ENCODE data around the gene SIGLEC12.

The SIGLEC12 gene

DNA sequence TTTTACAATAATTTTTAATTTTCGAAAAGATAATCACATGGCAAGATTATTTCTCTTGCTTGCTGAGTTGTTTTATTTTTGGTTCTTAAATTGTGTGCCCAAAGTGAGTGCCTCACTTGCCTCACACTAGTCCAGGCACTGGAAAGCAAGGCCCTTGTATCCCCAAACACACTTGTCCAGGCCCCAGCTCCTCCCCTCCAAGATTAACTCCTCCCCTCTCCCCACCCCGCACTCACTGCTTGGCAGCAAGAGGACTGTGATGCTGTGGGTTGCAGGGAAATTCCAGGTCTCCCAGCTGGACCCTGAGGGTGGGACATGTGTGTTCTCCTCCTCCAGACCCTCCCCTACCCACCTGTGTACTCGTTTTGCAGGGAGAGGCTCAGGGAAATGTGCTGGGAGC, 3.9 kb downstream of the SIGLEC12 start:
- H3K4me2 ChIP-seq (ENCODE audit: insufficient read depth, low read length), result no peak overlapping the region
- DNase-seq (no peak), ATAC-seq (ENCODE audit: insufficient read depth, low read depth) (no peak)
- H3K4me1 ChIP-seq (ENCODE audit: insufficient read depth, low read length), result no peaks in the 10 kb centered on the region
- no peak overlapping the region for H3K27ac ChIP-seq (ENCODE audit: low read length)
- no peaks in the 10 kb centered on the region for H3K9me3 ChIP-seq (ENCODE audit: insufficient read depth, low read length, severe bottlenecking)
- H3K4me3 ChIP-seq (ENCODE audit: low read depth in 1 of 2, low read length in 2 of 2), result no peak overlapping the region
- H3K9ac ChIP-seq (ENCODE audit: low read depth, low read length), result no peak overlapping the region
- H2AFZ ChIP-seq (ENCODE audit: low read depth, low read length), result no peak overlapping the region
- no peaks in the 10 kb centered on the region for H3K36me3 ChIP-seq (ENCODE audit: insufficient read depth, low read length)
- no peaks in the 10 kb centered on the region for H4K20me1 ChIP-seq (ENCODE audit: insufficient read depth, low read length)
- H3K27me3 ChIP-seq (ENCODE audit: insufficient read depth, low read length, poor library complexity), result no peaks in the 10 kb centered on the region
- no peak for TF ChIP-seq EZH2 (IDR thresholded peaks at IDR 0.05; ENCODE audit: borderline replicate concordance, low read depth, low read length, severe bottlenecking)
- TF ChIP-seq, protein P1, sequence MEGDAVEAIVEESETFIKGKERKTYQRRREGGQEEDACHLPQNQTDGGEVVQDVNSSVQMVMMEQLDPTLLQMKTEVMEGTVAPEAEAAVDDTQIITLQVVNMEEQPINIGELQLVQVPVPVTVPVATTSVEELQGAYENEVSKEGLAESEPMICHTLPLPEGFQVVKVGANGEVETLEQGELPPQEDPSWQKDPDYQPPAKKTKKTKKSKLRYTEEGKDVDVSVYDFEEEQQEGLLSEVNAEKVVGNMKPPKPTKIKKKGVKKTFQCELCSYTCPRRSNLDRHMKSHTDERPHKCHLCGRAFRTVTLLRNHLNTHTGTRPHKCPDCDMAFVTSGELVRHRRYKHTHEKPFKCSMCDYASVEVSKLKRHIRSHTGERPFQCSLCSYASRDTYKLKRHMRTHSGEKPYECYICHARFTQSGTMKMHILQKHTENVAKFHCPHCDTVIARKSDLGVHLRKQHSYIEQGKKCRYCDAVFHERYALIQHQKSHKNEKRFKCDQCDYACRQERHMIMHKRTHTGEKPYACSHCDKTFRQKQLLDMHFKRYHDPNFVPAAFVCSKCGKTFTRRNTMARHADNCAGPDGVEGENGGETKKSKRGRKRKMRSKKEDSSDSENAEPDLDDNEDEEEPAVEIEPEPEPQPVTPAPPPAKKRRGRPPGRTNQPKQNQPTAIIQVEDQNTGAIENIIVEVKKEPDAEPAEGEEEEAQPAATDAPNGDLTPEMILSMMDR (IDR thresholded peaks at IDR 0.05; ENCODE audit: borderline replicate concordance, extremely low read depth, low read length, poor library complexity, severe bottlenecking), result no peak
- H3K79me2 ChIP-seq (ENCODE audit: insufficient read depth, low read length), result no peaks in the 10 kb centered on the region

- Histone ChIP-seq H3K4me2 (ENCODE audit: insufficient read depth, low read length) (no peak overlapping the region), H4K20me1 (ENCODE audit: insufficient read depth, low read length) (no peaks in the 10 kb centered on the region), H2AFZ (ENCODE audit: low read depth, low read length) (no peak overlapping the region), H3K9ac (ENCODE audit: low read depth, low read length) (no peak overlapping the region), H3K4me3 (ENCODE audit: low read depth in 1 of 2, low read length in 2 of 2) (no peak overlapping the region), H3K79me2 (ENCODE audit: insufficient read depth, low read length) (no peaks in the 10 kb centered on the region), H3K9me3 (ENCODE audit: insufficient read depth, low read length, severe bottlenecking) (no peaks in the 10 kb centered on the region), H3K36me3 (ENCODE audit: insufficient read depth, low read length) (no peaks in the 10 kb centered on the region), H3K27me3 (ENCODE audit: insufficient read depth, low read length, poor library complexity) (peaks cover 4% of the 10 kb centered on the region), H3K27ac (ENCODE audit: low read length) (no peak overlapping the region), H3K4me1 (ENCODE audit: insufficient read depth, low read length) (no peaks in the 10 kb centered on the region)
- no peak for DNase-seq
- no peak for ATAC-seq (ENCODE audit: insufficient read depth, low read depth)
- no peak for TF ChIP-seq EZH2 (IDR thresholded peaks at IDR 0.05; ENCODE audit: borderline replicate concordance, low read depth, low read length, severe bottlenecking)
- TF ChIP-seq, protein P1 (IDR thresholded peaks at IDR 0.05; ENCODE audit: borderline replicate concordance, extremely low read depth, low read length, poor library complexity, severe bottlenecking), result no peak
These were observed 7.8 kb downstream of the SIGLEC12 start for GRCh38 chr19:51493776-51494175.

- no peak for DNase-seq
- Histone ChIP-seq H4K20me1 (ENCODE audit: insufficient read depth, low read length) (no peaks in the 10 kb centered on the region), H3K4me1 (ENCODE audit: insufficient read depth, low read length) (no peaks in the 10 kb centered on the region), H3K27me3 (ENCODE audit: insufficient read depth, low read length, poor library complexity) (peaks cover 4% of the 10 kb centered on the region), H2AFZ (ENCODE audit: low read depth, low read length) (no peak overlapping the region), H3K9me3 (ENCODE audit: insufficient read depth, low read length, severe bottlenecking) (no peaks in the 10 kb centered on the region), H3K79me2 (ENCODE audit: insufficient read depth, low read length) (no peaks in the 10 kb centered on the region), H3K36me3 (ENCODE audit: insufficient read depth, low read length) (no peaks in the 10 kb centered on the region), H3K4me2 (ENCODE audit: insufficient read depth, low read length) (no peak overlapping the region), H3K4me3 (ENCODE audit: low read depth in 1 of 2, low read length in 2 of 2) (no peak overlapping the region), H3K9ac (ENCODE audit: low read depth, low read length) (no peak overlapping the region), H3K27ac (ENCODE audit: low read length) (no peak overlapping the region)
- TF ChIP-seq EZH2 (IDR thresholded peaks at IDR 0.05; ENCODE audit: borderline replicate concordance, low read depth, low read length, severe bottlenecking), result no peak
- TF ChIP-seq, protein P1 (IDR thresholded peaks at IDR 0.05; ENCODE audit: borderline replicate concordance, extremely low read depth, low read length, poor library complexity, severe bottlenecking), result no peak
- ATAC-seq (ENCODE audit: insufficient read depth, low read depth), result no peak
These were observed 10.0 kb downstream of the SIGLEC12 start for GRCh38 chr19:51491586-51491985.

DNA sequence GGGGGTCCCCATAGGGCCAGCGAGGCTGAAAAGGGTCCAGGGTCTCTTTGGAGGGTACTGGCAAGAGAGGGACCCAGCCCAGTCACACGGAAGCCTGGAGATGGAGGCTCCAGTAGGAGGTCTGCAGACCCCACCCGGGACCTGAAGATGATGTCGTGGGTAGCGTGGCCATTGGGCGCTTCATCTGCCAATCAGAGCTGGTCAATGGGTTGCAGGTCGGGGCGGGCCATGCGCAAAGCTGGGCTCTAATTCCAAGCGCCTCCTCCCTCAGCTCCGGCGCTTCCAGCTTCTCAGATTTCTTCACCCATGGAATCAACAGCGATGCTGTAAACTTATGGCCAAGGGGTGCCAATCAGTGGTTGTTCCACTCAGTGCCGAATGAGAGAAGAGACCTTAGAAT, 10.9 kb downstream of the SIGLEC12 start:
- H3K79me2 ChIP-seq (ENCODE audit: insufficient read depth, low read length), result no peaks in the 10 kb centered on the region
- H4K20me1 ChIP-seq (ENCODE audit: insufficient read depth, low read length), result no peaks in the 10 kb centered on the region
- no peaks in the 10 kb centered on the region for H3K9me3 ChIP-seq (ENCODE audit: insufficient read depth, low read length, severe bottlenecking)
- ATAC-seq (ENCODE audit: insufficient read depth, low read depth), result no peak
- H3K4me1 ChIP-seq (ENCODE audit: insufficient read depth, low read length), result no peaks in the 10 kb centered on the region
- H3K9ac ChIP-seq (ENCODE audit: low read depth, low read length), result no peak overlapping the region
- DNase-seq, result no peak
- H3K4me3 ChIP-seq (ENCODE audit: low read depth in 1 of 2, low read length in 2 of 2), result no peak overlapping the region
- no peaks in the 10 kb centered on the region for H3K36me3 ChIP-seq (ENCODE audit: insufficient read depth, low read length)
- H3K27me3 ChIP-seq (ENCODE audit: insufficient read depth, low read length, poor library complexity), result peaks cover 4% of the 10 kb centered on the region
- TF ChIP-seq EZH2 (IDR thresholded peaks at IDR 0.05; ENCODE audit: borderline replicate concordance, low read depth, low read length, severe bottlenecking), result no peak
- TF ChIP-seq, protein P1 (IDR thresholded peaks at IDR 0.05; ENCODE audit: borderline replicate concordance, extremely low read depth, low read length, poor library complexity, severe bottlenecking), result no peak
- no peak overlapping the region for H3K27ac ChIP-seq (ENCODE audit: low read length)
- H2AFZ ChIP-seq (ENCODE audit: low read depth, low read length), result no peak overlapping the region
- no peak overlapping the region for H3K4me2 ChIP-seq (ENCODE audit: insufficient read depth, low read length)
